Activated T-helper 1 cell treated with anti-CD3 and anti-CD28 coated beads, Interleukin-12 subunit alpha, Interleukin-12 subunit beta, Interleukin-2, Interleukin-4 antibody, amounts not matched to agents 30 ng/mL and 10 ng/mL and 1 ng/mL, durations not matched to agents 14 hours and 24 hours and 36 hours (primary cell): ENCODE results near the gene RPSA. TPM values are rescaled to one million over a fixed set of nuclear protein-coding genes. Genes with fewer than 3 reads are reported as not detected.
"Not testable (repeated sequence)": the region's sequence is repeated elsewhere in the genome, so short reads cannot be mapped to it uniquely, and the experiment has no call there.

Source experiments
- DNase-seq: peaks from one replicate; pipeline ENCODE4 v3.0.0; 2021; ENCODE audit warnings: low spot score
- H3K27ac Mint-ChIP-seq: one replicate; pipeline ENCODE4 v1.8.0; 2021; ENCODE audit warnings: mild to moderate bottlenecking, mixed read lengths
- H3K27me3 Mint-ChIP-seq: one replicate; pipeline ENCODE4 v1.8.0; 2022; ENCODE audit warnings: mild to moderate bottlenecking, moderate library complexity, mixed read lengths; ENCODE audit not compliant: insufficient read depth
- H3K36me3 Mint-ChIP-seq: one replicate; pipeline ENCODE4 v1.8.0; 2021; ENCODE audit warnings: low read depth, mixed read lengths
- H3K4me1 Mint-ChIP-seq: one replicate; pipeline ENCODE4 v1.8.0; 2021; ENCODE audit warnings: low read depth, mixed read lengths
- H3K4me3 Mint-ChIP-seq: one replicate; pipeline ENCODE4 v1.8.0; 2021; ENCODE audit warnings: mild to moderate bottlenecking, moderate library complexity, mixed read lengths
- H3K9me3 Mint-ChIP-seq: one replicate; pipeline ENCODE4 v1.8.0; 2021; ENCODE audit warnings: mixed read lengths
- intact Hi-C: fragments of 100-400 bp; cut with micrococcal nuclease; formaldehyde crosslinking; loops from one replicate; pipeline ENCODE4 v1.15.1; 2024
- total RNA-seq: library from RNA; stranded (reverse); gene quantifications from 2 replicates; pipeline ENCODE4 v1.2.3, GENCODE V29; 2022

RPSA gene
- total RNA-seq, 1 donor from 2014 or later, result 1,750 TPM

DNA sequence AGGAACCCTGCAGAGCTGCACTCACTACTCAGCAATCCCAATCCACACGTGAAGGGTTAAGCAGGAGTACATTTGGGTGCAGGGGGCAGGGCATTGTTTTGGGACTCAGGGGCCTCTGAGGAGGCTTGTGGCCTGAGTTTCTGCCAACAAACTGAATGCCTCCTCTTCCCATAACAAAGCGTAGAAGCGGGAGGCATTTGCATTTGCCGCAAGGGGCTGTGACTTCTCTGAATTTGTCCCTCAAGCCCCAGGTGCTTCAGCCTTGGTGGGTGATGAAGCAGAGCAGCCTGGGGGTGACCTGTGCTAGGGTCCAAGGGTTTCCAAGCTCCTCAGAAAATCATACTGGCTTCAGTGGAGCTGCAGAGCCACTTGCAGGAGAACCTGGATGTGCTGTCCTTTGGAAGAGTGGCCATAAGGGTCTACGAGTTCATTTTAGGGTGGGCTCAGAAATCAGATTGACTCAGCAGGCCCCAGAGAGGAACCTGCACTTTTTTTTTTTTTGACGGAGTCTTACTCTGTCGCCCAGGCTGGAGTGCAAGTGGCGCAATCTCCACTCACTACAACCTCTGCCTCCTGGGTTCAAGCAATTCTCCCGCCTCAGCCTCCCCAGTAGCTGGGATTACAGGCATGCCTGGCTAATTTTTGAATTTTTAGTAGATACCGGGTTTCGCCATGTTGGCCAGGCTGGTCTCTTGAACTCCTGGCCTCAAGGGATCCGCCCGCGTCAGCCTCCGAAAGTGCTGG lies 1.4 kb upstream of the RPSA start:
- DNase-seq, result no peak
- H3K36me3 Mint-ChIP-seq, result peaks cover 38% of the 10 kb centered on the region
- peaks cover 42% of the 10 kb centered on the region for H3K4me1 Mint-ChIP-seq
- no peaks in the 10 kb centered on the region for H3K27me3 Mint-ChIP-seq
- intact Hi-C loops, result loop anchor here (5.0 to 10.0 kb wide), 2 partner anchors 750 to 1052 kb away; partner anchors contain the start of gene RPL14
- H3K9me3 Mint-ChIP-seq, result no peaks in the 10 kb centered on the region
- no peak overlapping the region for H3K4me3 Mint-ChIP-seq
- peak overlapping the region; percentile 96 for H3K27ac Mint-ChIP-seq

DNA sequence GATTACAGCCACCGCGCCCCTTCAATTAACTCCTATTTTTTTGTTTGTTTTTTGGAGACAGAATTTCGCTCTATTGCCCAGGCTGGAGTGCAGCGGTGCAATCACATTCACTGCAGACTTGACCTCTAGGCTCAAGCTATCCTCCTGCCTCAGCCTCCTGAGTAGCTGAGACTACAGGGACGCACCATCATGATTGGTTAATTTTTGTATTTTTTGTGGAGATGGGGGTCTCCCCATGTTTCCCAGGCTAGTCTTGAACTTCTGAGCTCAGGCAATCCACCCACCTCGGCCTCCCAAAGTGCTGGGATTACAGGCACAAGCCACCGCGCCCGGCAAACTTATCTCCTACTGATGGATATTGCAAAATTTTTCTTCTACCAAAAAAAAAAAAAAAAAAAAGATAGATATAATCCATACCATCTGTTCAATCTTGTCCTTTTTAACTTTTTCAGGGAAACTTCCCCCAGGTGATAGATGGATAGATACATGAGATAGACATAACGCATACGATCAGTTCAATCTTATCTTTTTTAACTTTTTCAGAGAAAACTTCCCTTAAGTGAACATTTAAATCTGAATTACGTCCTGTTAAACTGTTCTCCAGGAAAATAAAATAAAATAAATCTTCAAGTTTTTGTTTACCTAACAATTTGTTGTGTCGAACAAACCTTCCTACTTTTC lies 693 bp upstream of the RPSA start:
- intact Hi-C loops, result loop anchor here (1.0 to 10.0 kb wide), 8 partner anchors 17 to 1051 kb away; partner anchors contain the start of genes EIF1B, GORASP1, RPL14 and SLC25A38
- no peaks in the 10 kb centered on the region for H3K9me3 Mint-ChIP-seq
- peaks cover 39% of the 10 kb centered on the region for H3K36me3 Mint-ChIP-seq
- no peak for DNase-seq
- H3K4me1 Mint-ChIP-seq, result peaks cover 46% of the 10 kb centered on the region
- peak overlapping the region; percentile 90 for H3K4me3 Mint-ChIP-seq
- H3K27me3 Mint-ChIP-seq, result no peaks in the 10 kb centered on the region
- H3K27ac Mint-ChIP-seq, result peak overlapping the region; percentile 96

DNA sequence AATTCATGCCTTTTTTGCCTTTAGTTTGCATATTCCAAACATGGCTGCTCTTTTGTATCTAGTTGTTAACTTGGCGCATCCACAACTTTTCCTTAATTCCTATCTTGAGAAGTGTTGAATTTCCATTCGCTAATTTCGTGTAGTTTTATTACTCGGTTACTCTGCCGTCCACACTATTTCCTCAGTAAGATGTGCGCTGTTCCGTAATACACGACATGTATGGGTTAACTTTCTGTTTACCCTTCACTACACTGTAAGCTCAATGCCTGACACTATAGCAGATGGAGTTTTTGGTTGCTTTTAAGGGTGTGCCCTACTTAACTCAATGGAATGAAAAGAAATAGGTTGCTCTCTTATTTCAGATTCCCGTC lies 724 bp downstream of the RPSA start:
- intact Hi-C loops, result loop anchor here (5.0 to 10.0 kb wide), 2 partner anchors 752 to 1050 kb away; partner anchors contain the start of gene RPL14
- peak overlapping the region; percentile 94 for H3K27ac Mint-ChIP-seq
- peaks cover 55% of the 10 kb centered on the region for H3K4me1 Mint-ChIP-seq
- H3K4me3 Mint-ChIP-seq, result peak overlapping the region; percentile 90
- H3K9me3 Mint-ChIP-seq, result no peaks in the 10 kb centered on the region
- DNase-seq, result no peak
- H3K27me3 Mint-ChIP-seq, result no peaks in the 10 kb centered on the region
- H3K36me3 Mint-ChIP-seq, result peaks cover 49% of the 10 kb centered on the region

- Mint-ChIP-seq H3K27me3 (no peaks in the 10 kb centered on the region), H3K27ac (peak overlapping the region; percentile 94), H3K36me3 (peaks cover 56% of the 10 kb centered on the region), H3K9me3 (no peaks in the 10 kb centered on the region), H3K4me1 (peaks cover 55% of the 10 kb centered on the region), H3K4me3 (peak overlapping the region; percentile 90)
- intact Hi-C loops, result loop anchor here (5.0 to 10.0 kb wide), 2 partner anchors 753 to 1049 kb away; partner anchors contain the start of gene RPL14
- no peak for DNase-seq
Measured at GRCh38 chr3:39407773-39408492, 1.4 kb downstream of the RPSA start.

GRCh38 chr3:39408493-39409372 lies 2.2 kb downstream of the RPSA start:
- Mint-ChIP-seq H3K27ac (peak overlapping the region; percentile 94), H3K36me3 (peaks cover 64% of the 10 kb centered on the region), H3K27me3 (no peaks in the 10 kb centered on the region), H3K4me3 (peak overlapping the region; percentile 90), H3K9me3 (no peaks in the 10 kb centered on the region), H3K4me1 (peaks cover 55% of the 10 kb centered on the region)
- no peak for DNase-seq
- intact Hi-C loops, result loop anchor here (5.0 to 10.0 kb wide), 2 partner anchors 754 to 1049 kb away; partner anchors contain the start of gene RPL14

DNA sequence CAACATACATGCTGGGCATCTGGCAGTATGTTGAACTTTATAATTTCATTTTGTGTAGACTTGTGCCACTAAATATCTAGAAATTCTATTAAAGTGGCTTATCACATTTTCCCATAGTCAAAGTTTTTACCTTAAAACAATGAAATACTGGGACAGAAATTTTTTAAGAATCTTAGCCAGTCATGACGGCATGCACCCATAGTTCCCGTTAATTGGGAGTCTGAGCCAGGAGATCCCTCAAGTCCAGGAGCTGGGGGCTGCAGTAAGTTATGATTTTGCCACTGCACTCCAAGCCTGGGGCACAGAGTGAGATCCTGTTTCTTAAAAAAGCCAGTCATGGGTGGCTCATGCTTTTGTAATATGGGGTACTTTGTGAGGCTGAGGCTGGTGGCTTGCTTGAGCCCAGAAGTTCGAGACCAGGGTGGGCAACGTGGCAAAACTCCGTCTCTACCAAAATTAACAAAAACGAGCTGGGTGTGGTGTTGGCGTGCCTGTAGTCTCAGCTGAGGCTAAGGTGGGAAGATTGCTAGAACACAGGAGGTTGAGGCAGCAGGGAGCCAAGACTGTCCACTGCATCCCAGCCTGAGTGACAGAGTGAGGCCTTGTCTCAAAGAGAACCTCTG lies 3.1 kb downstream of the RPSA start:
- H3K27me3 Mint-ChIP-seq, result no peaks in the 10 kb centered on the region
- H3K4me1 Mint-ChIP-seq, result peaks cover 54% of the 10 kb centered on the region
- DNase-seq, result no peak
- no peaks in the 10 kb centered on the region for H3K9me3 Mint-ChIP-seq
- peak overlapping the region; percentile 34 for H3K27ac Mint-ChIP-seq
- H3K36me3 Mint-ChIP-seq, result peaks cover 71% of the 10 kb centered on the region
- intact Hi-C loops, result loop anchor here (5.0 to 10.0 kb wide), 2 partner anchors 755 to 1048 kb away; partner anchors contain the start of gene RPL14
- H3K4me3 Mint-ChIP-seq, result peak overlapping the region; percentile 90

DNA sequence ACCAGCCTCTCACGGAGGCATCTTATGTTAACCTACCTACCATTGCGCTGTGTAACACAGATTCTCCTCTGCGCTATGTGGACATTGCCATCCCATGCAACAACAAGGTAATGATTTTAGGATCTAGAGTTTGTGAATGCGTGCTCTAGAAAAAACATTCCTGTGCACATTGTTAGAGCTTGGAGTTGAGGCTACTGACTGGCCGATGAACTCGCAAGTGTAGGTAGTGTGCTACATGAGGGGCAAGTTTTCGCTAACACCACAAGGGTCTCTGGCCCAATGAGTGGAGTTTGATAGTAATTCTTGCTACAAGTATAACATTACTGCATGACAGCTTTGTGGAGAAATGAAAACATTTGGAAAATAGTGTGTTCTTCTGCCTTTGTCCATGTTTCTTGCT lies 4.4 kb downstream of the RPSA start:
- H3K27ac Mint-ChIP-seq, result no peak overlapping the region
- H3K9me3 Mint-ChIP-seq, result no peaks in the 10 kb centered on the region
- peaks cover 48% of the 10 kb centered on the region for H3K4me1 Mint-ChIP-seq
- intact Hi-C loops, result no loop called here
- peak overlapping the region; percentile 22 for H3K4me3 Mint-ChIP-seq
- no peaks in the 10 kb centered on the region for H3K27me3 Mint-ChIP-seq
- peaks cover 75% of the 10 kb centered on the region for H3K36me3 Mint-ChIP-seq
- DNase-seq, result no peak

GRCh38 chr3:39412668-39413260 lies 6.2 kb downstream of the RPSA start:
- Mint-ChIP-seq H3K9me3 (no peaks in the 10 kb centered on the region), H3K27ac (peak overlapping the region; percentile 26), H3K27me3 (no peaks in the 10 kb centered on the region), H3K4me3 (no peak overlapping the region), H3K4me1 (peaks cover 39% of the 10 kb centered on the region), H3K36me3 (peaks cover 65% of the 10 kb centered on the region)
- no peak for DNase-seq
- intact Hi-C loops, result no loop called here

- intact Hi-C loops, result no loop called here
- Mint-ChIP-seq H3K27ac (peak overlapping the region; percentile 47), H3K9me3 (no peaks in the 10 kb centered on the region), H3K27me3 (no peaks in the 10 kb centered on the region), H3K36me3 (peaks cover 55% of the 10 kb centered on the region), H3K4me3 (no peak overlapping the region), H3K4me1 (peaks cover 29% of the 10 kb centered on the region)
- no peak for DNase-seq
Measured at GRCh38 chr3:39413691-39414420, 7.3 kb downstream of the RPSA start.

DNA sequence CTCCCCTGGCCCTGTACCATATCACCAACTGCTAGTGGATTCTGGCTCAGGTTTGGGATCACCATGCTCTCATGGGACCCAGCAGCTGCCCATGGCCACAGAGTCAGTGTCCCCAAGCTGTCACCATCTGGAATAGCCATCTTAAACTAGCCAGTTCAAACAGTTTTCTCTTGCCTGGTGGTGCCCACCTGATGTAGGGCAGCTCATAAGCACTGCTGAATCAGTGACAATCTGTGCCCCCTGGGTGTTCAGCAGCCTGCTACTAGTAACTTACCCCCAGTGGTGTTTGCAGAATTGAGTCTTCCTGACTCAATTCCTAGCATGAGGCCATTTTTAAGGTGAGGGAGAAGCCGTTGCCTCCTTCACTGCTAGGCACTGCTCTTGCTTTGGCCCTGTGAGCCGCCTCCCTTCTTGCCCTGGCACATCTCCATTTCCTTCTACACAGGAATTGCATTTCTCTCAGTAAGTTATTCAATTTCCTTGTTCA lies 7.9 kb downstream of the RPSA start:
- DNase-seq, result no peak
- H3K9me3 Mint-ChIP-seq, result no peaks in the 10 kb centered on the region
- intact Hi-C loops, result no loop called here
- H3K27me3 Mint-ChIP-seq, result peaks cover 4% of the 10 kb centered on the region
- H3K36me3 Mint-ChIP-seq, result peaks cover 50% of the 10 kb centered on the region
- peaks cover 24% of the 10 kb centered on the region for H3K4me1 Mint-ChIP-seq
- H3K27ac Mint-ChIP-seq, result peak overlapping the region; percentile 23
- H3K4me3 Mint-ChIP-seq, result no peak overlapping the region

DNA sequence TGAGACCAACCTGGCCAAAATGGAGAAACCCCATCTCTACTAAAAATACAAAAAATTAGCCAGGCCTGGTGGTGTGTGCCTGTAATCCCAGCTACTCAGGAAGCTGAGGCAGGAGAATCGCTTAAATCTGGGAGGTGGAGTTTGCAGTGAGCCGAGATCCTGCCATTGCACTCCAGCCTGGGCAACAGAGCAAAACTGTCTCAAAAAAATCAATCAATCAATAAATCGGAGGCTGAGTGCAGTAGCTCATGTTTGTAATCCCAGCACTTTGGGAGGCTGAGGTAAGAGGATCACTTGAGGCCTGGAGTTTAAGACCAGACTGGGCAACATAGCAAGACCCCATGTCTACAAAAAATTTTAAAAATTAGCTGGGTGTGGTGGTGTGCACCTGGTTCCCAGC lies 8.8 kb downstream of the RPSA start:
- H3K27me3 Mint-ChIP-seq, intact Hi-C loops, H3K9me3 Mint-ChIP-seq, DNase-seq, H3K4me3 Mint-ChIP-seq, H3K27ac Mint-ChIP-seq: not testable (repeated sequence)
- Mint-ChIP-seq H3K4me1 (peaks cover 16% of the 10 kb centered on the region), H3K36me3 (peaks cover 43% of the 10 kb centered on the region)
